ENCODE results near the gene VMP1. TPM values are rescaled to one million over a fixed set of nuclear protein-coding genes. Genes with fewer than 3 reads are reported as not detected.
"Not testable (repeated sequence)": the region's sequence is repeated elsewhere in the genome, so short reads cannot be mapped to it uniquely, and the experiment has no call there.

Gene VMP1
- total RNA-seq, 1 donor from 2014 or later = 314 TPM

DNA sequence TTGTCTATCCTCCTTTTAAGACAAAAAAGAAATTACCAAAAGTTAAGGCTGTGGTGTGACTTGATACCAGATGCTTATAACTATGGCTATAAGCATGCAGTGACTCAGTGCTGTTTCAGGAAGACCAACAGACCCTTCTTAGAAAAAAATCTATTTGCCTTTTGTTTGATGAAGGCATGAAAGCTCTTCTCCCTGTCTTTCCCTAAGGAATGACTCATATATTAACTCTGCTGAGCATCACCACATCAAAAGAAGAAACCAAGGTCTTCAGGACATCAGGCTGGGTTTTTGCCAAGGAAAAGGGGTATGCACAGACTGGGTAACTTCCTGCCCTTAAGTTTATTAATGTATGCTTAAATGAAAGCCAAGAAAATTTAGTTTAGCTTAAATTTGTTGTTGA lies 47.1 kb downstream of the VMP1 start:
- peak; percentile 99 for DNase-seq (ENCODE audit: low read depth)

DNA sequence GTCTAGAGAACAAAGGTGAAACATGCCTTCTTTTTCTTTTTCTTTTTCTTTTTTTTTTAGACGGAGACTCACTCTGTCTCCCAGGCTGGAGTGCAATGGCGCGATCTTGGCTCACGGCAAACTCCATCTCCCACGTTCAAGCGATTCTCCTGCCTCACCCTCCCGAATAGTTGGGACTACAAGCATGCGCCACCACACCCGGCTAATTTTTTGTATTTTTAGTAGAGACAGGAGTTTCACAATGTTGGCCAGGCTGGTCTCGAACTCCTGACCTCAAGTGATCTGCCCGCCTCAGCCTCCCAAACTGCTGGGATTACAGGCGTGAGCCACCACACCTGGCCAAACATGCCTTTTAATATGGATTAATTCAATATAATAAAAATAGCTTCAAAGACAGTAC lies 47.6 kb downstream of the VMP1 start:
- peak overlapping the region; percentile 32 for H3K4me2 ChIP-seq (ENCODE audit: low read length)
- H3K4me1 Mint-ChIP-seq (ENCODE audit: low read depth, unreplicated experiment) = peaks cover 62% of the 10 kb centered on the region
- DNase-seq (ENCODE audit: low read depth); FAIRE-seq; H3K27me3 ChIP-seq (ENCODE audit: insufficient read depth, low read length); H3K36me3 Mint-ChIP-seq (ENCODE audit: low read depth, unreplicated experiment); H3K27me3 Mint-ChIP-seq (ENCODE audit: low read depth, unreplicated experiment); H2AFZ ChIP-seq (ENCODE audit: low read depth, low read length); H3K36me3 ChIP-seq (ENCODE audit: insufficient read depth, low read length); H4K20me1 ChIP-seq (ENCODE audit: insufficient read depth, low read length); H3K4me3 ChIP-seq (ENCODE audit: insufficient read depth, low read depth, low read length); H3K9me3 ChIP-seq (ENCODE audit: insufficient read depth, low read depth, low read length); H3K9me3 Mint-ChIP-seq (ENCODE audit: unreplicated experiment): not testable (repeated sequence)
- H3K9ac ChIP-seq (ENCODE audit: low read length) = peak overlapping the region; percentile 85
- peak overlapping the region; percentile 50 for H3K4me3 Mint-ChIP-seq (ENCODE audit: unreplicated experiment)
- peak overlapping the region; percentile 100 for H3K27ac ChIP-seq (ENCODE audit: low read depth, low read length)
- peak overlapping the region; percentile 98 for H3K27ac Mint-ChIP-seq (ENCODE audit: unreplicated experiment)
- H3K4me1 ChIP-seq (ENCODE audit: insufficient read depth, low read length) = peaks cover 54% of the 10 kb centered on the region
- H3K79me2 ChIP-seq (ENCODE audit: insufficient read depth, low read length) = peaks cover 46% of the 10 kb centered on the region

More for the DNA sequence above, 47.1 kb downstream of the VMP1 start:
- Mint-ChIP-seq H3K4me3 (ENCODE audit: unreplicated experiment) (peak overlapping the region; percentile 45), H3K4me1 (ENCODE audit: low read depth, unreplicated experiment) (peaks cover 56% of the 10 kb centered on the region), H3K36me3 (ENCODE audit: low read depth, unreplicated experiment) (peaks cover 2% of the 10 kb centered on the region), H3K27ac (ENCODE audit: unreplicated experiment) (peak overlapping the region; percentile 98), H3K9me3 (ENCODE audit: unreplicated experiment) (no peaks in the 10 kb centered on the region), H3K27me3 (ENCODE audit: low read depth, unreplicated experiment) (no peaks in the 10 kb centered on the region)
- Histone ChIP-seq H2AFZ (ENCODE audit: low read depth, low read length) (no peak overlapping the region), H3K9ac (ENCODE audit: low read length) (peak overlapping the region; percentile 85), H4K20me1 (ENCODE audit: insufficient read depth, low read length) (no peaks in the 10 kb centered on the region), H3K79me2 (ENCODE audit: insufficient read depth, low read length) (peaks cover 41% of the 10 kb centered on the region), H3K9me3 (ENCODE audit: insufficient read depth, low read depth, low read length) (no peaks in the 10 kb centered on the region), H3K27ac (ENCODE audit: low read depth, low read length) (peak overlapping the region; percentile 100), H3K27me3 (ENCODE audit: insufficient read depth, low read length) (no peaks in the 10 kb centered on the region), H3K4me1 (ENCODE audit: insufficient read depth, low read length) (peaks cover 54% of the 10 kb centered on the region), H3K4me3 (ENCODE audit: insufficient read depth, low read depth, low read length) (no peak overlapping the region), H3K36me3 (ENCODE audit: insufficient read depth, low read length) (no peaks in the 10 kb centered on the region), H3K4me2 (ENCODE audit: low read length) (peak overlapping the region; percentile 70)
- peak; percentile 80 for FAIRE-seq
- TF ChIP-seq, protein P1, sequence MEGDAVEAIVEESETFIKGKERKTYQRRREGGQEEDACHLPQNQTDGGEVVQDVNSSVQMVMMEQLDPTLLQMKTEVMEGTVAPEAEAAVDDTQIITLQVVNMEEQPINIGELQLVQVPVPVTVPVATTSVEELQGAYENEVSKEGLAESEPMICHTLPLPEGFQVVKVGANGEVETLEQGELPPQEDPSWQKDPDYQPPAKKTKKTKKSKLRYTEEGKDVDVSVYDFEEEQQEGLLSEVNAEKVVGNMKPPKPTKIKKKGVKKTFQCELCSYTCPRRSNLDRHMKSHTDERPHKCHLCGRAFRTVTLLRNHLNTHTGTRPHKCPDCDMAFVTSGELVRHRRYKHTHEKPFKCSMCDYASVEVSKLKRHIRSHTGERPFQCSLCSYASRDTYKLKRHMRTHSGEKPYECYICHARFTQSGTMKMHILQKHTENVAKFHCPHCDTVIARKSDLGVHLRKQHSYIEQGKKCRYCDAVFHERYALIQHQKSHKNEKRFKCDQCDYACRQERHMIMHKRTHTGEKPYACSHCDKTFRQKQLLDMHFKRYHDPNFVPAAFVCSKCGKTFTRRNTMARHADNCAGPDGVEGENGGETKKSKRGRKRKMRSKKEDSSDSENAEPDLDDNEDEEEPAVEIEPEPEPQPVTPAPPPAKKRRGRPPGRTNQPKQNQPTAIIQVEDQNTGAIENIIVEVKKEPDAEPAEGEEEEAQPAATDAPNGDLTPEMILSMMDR (IDR thresholded peaks at IDR 0.05; ENCODE audit: insufficient read depth, low read depth, low read length) = no peak
- no peak for TF ChIP-seq EZH2 (IDR thresholded peaks at IDR 0.05; ENCODE audit: insufficient read depth, low read length)

DNA sequence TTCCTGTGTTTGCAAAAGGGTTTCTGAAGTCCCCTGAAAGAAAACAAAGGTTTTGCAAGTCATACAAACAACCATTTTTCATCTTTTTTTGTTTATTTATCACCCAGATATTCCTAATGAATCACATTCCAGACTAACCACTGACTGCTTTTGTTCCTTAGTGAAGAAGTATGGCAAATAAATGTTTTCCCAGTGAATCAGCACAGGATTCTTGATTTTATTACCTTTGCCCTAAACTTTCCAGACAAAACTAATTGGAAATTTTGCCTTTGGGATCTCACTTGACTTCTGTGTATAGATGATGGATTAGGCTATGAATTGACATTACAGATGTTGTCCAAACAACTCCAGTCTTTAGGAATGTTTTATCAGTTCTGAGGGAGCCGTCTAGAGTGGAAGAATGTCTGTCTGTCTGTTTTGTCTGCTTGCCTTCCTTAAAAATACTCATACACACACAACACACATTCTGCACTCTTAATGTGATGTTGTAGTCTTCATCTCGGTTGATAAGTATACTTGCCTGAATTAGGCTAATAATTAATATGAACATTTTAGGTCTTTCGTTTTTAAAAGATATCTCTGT lies 48.9 kb downstream of the VMP1 start:
- Mint-ChIP-seq H3K36me3 (ENCODE audit: low read depth, unreplicated experiment) (peaks cover 9% of the 10 kb centered on the region), H3K9me3 (ENCODE audit: unreplicated experiment) (no peaks in the 10 kb centered on the region), H3K27me3 (ENCODE audit: low read depth, unreplicated experiment) (no peaks in the 10 kb centered on the region), H3K27ac (ENCODE audit: unreplicated experiment) (peak overlapping the region; percentile 98), H3K4me3 (ENCODE audit: unreplicated experiment) (peak overlapping the region; percentile 40), H3K4me1 (ENCODE audit: low read depth, unreplicated experiment) (peaks cover 68% of the 10 kb centered on the region)
- Histone ChIP-seq H3K9me3 (ENCODE audit: insufficient read depth, low read depth, low read length) (no peaks in the 10 kb centered on the region), H3K4me3 (ENCODE audit: insufficient read depth, low read depth, low read length) (no peak overlapping the region), H3K27me3 (ENCODE audit: insufficient read depth, low read length) (no peaks in the 10 kb centered on the region), H2AFZ (ENCODE audit: low read depth, low read length) (no peak overlapping the region), H3K36me3 (ENCODE audit: insufficient read depth, low read length) (no peaks in the 10 kb centered on the region), H3K27ac (ENCODE audit: low read depth, low read length) (peak overlapping the region; percentile 100), H4K20me1 (ENCODE audit: insufficient read depth, low read length) (no peaks in the 10 kb centered on the region), H3K4me2 (ENCODE audit: low read length) (peak overlapping the region; percentile 55), H3K79me2 (ENCODE audit: insufficient read depth, low read length) (peaks cover 52% of the 10 kb centered on the region), H3K9ac (ENCODE audit: low read length) (peak overlapping the region; percentile 85), H3K4me1 (ENCODE audit: insufficient read depth, low read length) (peaks cover 59% of the 10 kb centered on the region)
- FAIRE-seq (peak; percentile 95), DNase-seq (ENCODE audit: low read depth) (peak; percentile 98)
- TF ChIP-seq, protein P1 (IDR thresholded peaks at IDR 0.05; ENCODE audit: insufficient read depth, low read depth, low read length) = no peak
- TF ChIP-seq EZH2 (IDR thresholded peaks at IDR 0.05; ENCODE audit: insufficient read depth, low read length) = no peak
